ENCODE data around the gene FREM1.

Gene FREM1

DNA sequence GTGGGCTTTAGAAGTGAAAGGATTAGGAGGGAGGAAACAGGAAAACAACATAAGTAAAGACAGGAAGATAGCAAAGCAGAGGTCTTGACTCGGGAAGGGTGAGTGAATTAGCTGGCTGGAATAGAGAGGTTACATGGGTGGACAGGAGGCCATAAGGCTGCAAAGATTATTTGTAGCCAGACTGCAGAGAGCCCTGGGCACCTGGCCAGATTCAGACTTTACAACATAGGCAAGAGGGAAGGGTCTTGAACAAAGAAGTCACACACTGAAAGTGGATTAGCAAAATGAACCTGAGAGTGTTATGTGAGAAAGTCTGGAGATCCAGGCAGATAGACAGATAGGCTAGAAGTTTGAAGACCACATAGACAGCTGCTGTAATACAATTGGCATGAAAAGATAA is 158.0 kb downstream of the FREM1 start:
- H3K27me3 ChIP-seq (ENCODE audit: control insufficient read depth in 1 of 2, insufficient read depth in 2 of 2, low read length in 2 of 2): no peaks in the 10 kb centered on the region
- no peak overlapping the region for H3K4me3 ChIP-seq (ENCODE audit: low read depth in 1 of 2, low read length in 2 of 2)
- H3K4me1 ChIP-seq (ENCODE audit: control insufficient read depth in 1 of 2, insufficient read depth in 2 of 2, low read length in 2 of 2): peaks cover 0 to 14% of the 10 kb centered on the region in 2 donors
- no peak overlapping the region for H3K27ac ChIP-seq (ENCODE audit: low read depth, low read length)
- H3K9me3 ChIP-seq (ENCODE audit: control insufficient read depth in 1 of 2, low read length in 2 of 2): no peaks in the 10 kb centered on the region
- H3K9ac ChIP-seq (ENCODE audit: low read depth in 1 of 2, low read length in 2 of 2): no peak overlapping the region
- peaks cover 0 to 16% of the 10 kb centered on the region in 2 donors for H3K36me3 ChIP-seq (ENCODE audit: control insufficient read depth in 1 of 2, insufficient read depth in 2 of 2, low read length in 2 of 2)

DNA sequence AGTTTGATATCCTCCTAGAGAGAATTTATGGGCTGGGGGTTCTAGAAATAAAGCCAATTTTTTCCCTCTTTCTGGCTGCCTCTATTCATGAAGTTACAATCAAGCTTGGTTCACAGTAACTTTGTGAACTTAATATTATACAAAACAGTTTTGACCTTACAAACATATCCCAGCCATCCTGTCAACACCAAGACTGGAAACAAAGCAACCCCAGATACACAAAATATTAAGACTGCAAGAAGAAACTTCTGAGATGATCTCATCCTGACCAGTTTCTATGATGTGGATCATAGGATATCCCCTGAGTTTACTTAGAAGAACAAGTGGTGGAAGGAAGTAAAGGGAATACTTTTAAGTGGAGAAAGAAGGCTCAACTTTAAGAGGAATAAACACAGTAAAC is 159.4 kb downstream of the FREM1 start:
- Histone ChIP-seq H3K4me1 (ENCODE audit: control insufficient read depth in 1 of 2, insufficient read depth in 2 of 2, low read length in 2 of 2) (peaks cover 0 to 14% of the 10 kb centered on the region in 2 donors), H3K27me3 (ENCODE audit: control insufficient read depth in 1 of 2, insufficient read depth in 2 of 2, low read length in 2 of 2) (no peaks in the 10 kb centered on the region), H3K9ac (ENCODE audit: low read depth in 1 of 2, low read length in 2 of 2) (no peak overlapping the region), H3K9me3 (ENCODE audit: control insufficient read depth in 1 of 2, low read length in 2 of 2) (no peaks in the 10 kb centered on the region), H3K27ac (ENCODE audit: low read depth, low read length) (no peak overlapping the region), H3K36me3 (ENCODE audit: control insufficient read depth in 1 of 2, insufficient read depth in 2 of 2, low read length in 2 of 2) (peaks cover 0 to 24% of the 10 kb centered on the region in 2 donors), H3K4me3 (ENCODE audit: low read depth in 1 of 2, low read length in 2 of 2) (no peak overlapping the region)

DNA sequence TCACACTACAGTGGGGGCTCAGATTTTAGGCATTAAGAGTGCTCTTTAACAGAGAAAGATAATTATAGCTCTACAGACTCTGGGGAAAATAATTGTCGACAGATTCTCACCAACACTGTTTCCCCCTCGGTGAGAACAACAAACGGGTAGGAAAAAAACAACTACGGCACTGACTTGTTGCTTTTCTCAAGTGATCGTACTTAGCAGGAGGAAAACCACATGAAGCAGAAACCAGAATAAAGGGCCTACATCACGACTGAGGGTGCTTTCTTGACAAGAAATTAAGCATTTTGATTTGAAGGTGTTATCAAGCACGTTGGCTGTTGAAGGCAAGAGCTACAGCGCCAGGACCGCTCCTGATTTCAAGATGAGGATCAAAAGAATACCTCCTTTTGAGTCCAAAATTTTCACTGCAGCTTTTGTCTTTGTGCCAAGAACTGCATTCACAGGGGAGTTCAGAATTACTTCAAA is 160.5 kb downstream of the FREM1 start:
- H3K27ac ChIP-seq (ENCODE audit: low read depth, low read length): no peak overlapping the region
- no peaks in the 10 kb centered on the region for H3K9me3 ChIP-seq (ENCODE audit: control insufficient read depth in 1 of 2, low read length in 2 of 2)
- H3K27me3 ChIP-seq (ENCODE audit: control insufficient read depth in 1 of 2, insufficient read depth in 2 of 2, low read length in 2 of 2): no peaks in the 10 kb centered on the region
- no peak overlapping the region for H3K4me3 ChIP-seq (ENCODE audit: low read depth in 1 of 2, low read length in 2 of 2)
- no peak overlapping the region for H3K9ac ChIP-seq (ENCODE audit: low read depth in 1 of 2, low read length in 2 of 2)
- peaks cover 0 to 14% of the 10 kb centered on the region in 2 donors for H3K4me1 ChIP-seq (ENCODE audit: control insufficient read depth in 1 of 2, insufficient read depth in 2 of 2, low read length in 2 of 2)
- peaks cover 0 to 20% of the 10 kb centered on the region in 2 donors for H3K36me3 ChIP-seq (ENCODE audit: control insufficient read depth in 1 of 2, insufficient read depth in 2 of 2, low read length in 2 of 2)

DNA sequence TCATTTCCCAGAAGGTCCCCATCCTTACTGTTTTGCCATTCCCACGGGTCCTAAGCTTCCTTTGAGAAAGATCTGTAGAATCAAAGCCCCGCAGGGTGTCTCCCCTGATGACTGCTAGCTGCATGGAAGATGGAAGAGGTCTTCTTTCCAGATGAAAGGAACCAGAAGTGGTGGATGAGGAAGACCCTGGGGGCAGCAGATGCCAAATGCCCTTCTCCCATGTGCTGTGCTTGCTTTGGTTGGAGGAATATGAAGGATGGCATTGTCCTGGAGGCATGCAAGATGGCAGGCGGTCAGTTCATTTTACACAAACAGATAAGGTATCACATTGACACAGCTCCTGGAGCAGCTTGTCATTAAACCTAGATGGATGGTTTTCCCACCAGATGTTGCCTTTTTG is 161.9 kb downstream of the FREM1 start:
- Histone ChIP-seq H3K27me3 (ENCODE audit: control insufficient read depth in 1 of 2, insufficient read depth in 2 of 2, low read length in 2 of 2) (no peaks in the 10 kb centered on the region), H3K9ac (ENCODE audit: low read depth in 1 of 2, low read length in 2 of 2) (no peak overlapping the region), H3K36me3 (ENCODE audit: control insufficient read depth in 1 of 2, insufficient read depth in 2 of 2, low read length in 2 of 2) (peaks cover 0 to 20% of the 10 kb centered on the region in 2 donors)

DNA sequence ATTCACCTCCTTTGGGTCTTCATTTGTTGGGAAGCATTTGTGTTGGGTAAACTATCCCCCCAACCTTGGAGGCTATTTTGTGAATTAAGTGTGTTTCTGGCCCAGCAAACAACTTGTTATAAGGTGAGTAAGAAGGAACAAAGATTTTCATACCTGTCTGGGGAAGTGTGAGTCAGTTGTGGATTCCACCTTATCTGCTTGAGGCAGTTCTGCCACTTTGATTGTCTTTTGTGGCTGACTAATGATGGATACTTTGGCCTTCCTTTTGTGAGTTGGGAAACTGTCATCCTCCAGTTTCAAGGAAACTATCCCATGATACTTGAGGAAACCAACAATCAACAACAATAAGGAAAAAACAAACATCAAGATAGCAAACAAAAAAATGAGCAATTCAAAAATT is 163.1 kb downstream of the FREM1 start:
- Histone ChIP-seq H3K4me3 (ENCODE audit: low read depth in 1 of 2, low read length in 2 of 2) (no peak overlapping the region), H3K27ac (ENCODE audit: low read depth, low read length) (no peak overlapping the region), H3K27me3 (ENCODE audit: control insufficient read depth in 1 of 2, insufficient read depth in 2 of 2, low read length in 2 of 2) (no peaks in the 10 kb centered on the region), H3K9me3 (ENCODE audit: control insufficient read depth in 1 of 2, low read length in 2 of 2) (no peaks in the 10 kb centered on the region), H3K9ac (ENCODE audit: low read depth in 1 of 2, low read length in 2 of 2) (no peak overlapping the region), H3K36me3 (ENCODE audit: control insufficient read depth in 1 of 2, insufficient read depth in 2 of 2, low read length in 2 of 2) (peaks cover 0 to 20% of the 10 kb centered on the region in 2 donors), H3K4me1 (ENCODE audit: control insufficient read depth in 1 of 2, insufficient read depth in 2 of 2, low read length in 2 of 2) (peaks cover 0 to 3% of the 10 kb centered on the region in 2 donors)

More for the DNA sequence above, 161.9 kb downstream of the FREM1 start:
- Histone ChIP-seq H3K4me3 (ENCODE audit: low read depth in 1 of 2, low read length in 2 of 2) (no peak overlapping the region), H3K9me3 (ENCODE audit: control insufficient read depth in 1 of 2, low read length in 2 of 2) (no peaks in the 10 kb centered on the region), H3K4me1 (ENCODE audit: control insufficient read depth in 1 of 2, insufficient read depth in 2 of 2, low read length in 2 of 2) (peaks cover 0 to 14% of the 10 kb centered on the region in 2 donors), H3K27ac (ENCODE audit: low read depth, low read length) (no peak overlapping the region)

DNA sequence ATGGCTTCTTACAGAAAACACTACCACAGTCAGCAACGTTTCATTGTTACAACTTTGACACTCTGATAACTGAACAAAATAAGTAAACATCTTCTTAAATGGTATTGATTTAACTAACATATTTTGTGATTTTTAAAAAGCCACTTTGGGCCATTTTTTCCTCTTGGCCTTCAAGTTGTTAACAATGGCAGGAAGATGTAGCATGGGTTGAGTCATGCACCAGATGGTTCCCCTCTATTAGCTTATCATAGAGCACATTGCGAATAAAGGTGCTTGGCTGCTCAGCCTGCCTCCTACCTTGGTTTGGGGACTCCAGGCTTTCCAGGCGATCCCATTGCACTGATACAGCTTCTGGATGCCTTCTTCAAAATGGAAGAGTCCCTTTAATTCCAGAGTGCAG is 163.6 kb downstream of the FREM1 start:
- Histone ChIP-seq H3K27me3 (ENCODE audit: control insufficient read depth in 1 of 2, insufficient read depth in 2 of 2, low read length in 2 of 2) (no peaks in the 10 kb centered on the region), H3K4me3 (ENCODE audit: low read depth in 1 of 2, low read length in 2 of 2) (no peak overlapping the region), H3K36me3 (ENCODE audit: control insufficient read depth in 1 of 2, insufficient read depth in 2 of 2, low read length in 2 of 2) (peaks cover 0 to 20% of the 10 kb centered on the region in 2 donors), H3K9me3 (ENCODE audit: control insufficient read depth in 1 of 2, low read length in 2 of 2) (no peaks in the 10 kb centered on the region), H3K9ac (ENCODE audit: low read depth in 1 of 2, low read length in 2 of 2) (no peak overlapping the region), H3K27ac (ENCODE audit: low read depth, low read length) (no peak overlapping the region), H3K4me1 (ENCODE audit: control insufficient read depth in 1 of 2, insufficient read depth in 2 of 2, low read length in 2 of 2) (no peaks in the 10 kb centered on the region)

DNA sequence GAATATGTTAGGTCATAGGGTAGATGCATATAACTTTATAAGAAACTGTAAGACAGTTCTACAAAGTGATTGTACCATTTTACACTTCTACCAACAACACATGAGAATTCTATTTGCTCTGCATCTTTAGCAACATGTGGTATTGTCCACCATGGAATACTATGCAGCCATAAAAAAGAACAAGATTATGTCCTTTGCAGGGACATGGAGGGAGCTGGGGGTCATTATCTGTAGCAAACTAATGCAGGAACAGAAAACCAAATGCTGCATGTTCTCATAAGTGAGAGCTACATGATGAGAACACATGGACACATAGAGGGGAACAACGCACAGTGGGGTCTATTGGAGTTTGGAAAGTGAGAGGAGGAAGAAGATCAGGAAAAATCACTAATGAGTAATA is 165.5 kb downstream of the FREM1 start:
- Histone ChIP-seq H3K4me3 (ENCODE audit: low read depth in 1 of 2, low read length in 2 of 2) (no peak overlapping the region), H3K27me3 (ENCODE audit: control insufficient read depth in 1 of 2, insufficient read depth in 2 of 2, low read length in 2 of 2) (no peaks in the 10 kb centered on the region), H3K27ac (ENCODE audit: low read depth, low read length) (no peak overlapping the region), H3K4me1 (ENCODE audit: control insufficient read depth in 1 of 2, insufficient read depth in 2 of 2, low read length in 2 of 2) (no peaks in the 10 kb centered on the region), H3K9ac (ENCODE audit: low read depth in 1 of 2, low read length in 2 of 2) (no peak overlapping the region), H3K36me3 (ENCODE audit: control insufficient read depth in 1 of 2, insufficient read depth in 2 of 2, low read length in 2 of 2) (peaks cover 0 to 14% of the 10 kb centered on the region in 2 donors), H3K9me3 (ENCODE audit: control insufficient read depth in 1 of 2, low read length in 2 of 2) (no peaks in the 10 kb centered on the region)

DNA sequence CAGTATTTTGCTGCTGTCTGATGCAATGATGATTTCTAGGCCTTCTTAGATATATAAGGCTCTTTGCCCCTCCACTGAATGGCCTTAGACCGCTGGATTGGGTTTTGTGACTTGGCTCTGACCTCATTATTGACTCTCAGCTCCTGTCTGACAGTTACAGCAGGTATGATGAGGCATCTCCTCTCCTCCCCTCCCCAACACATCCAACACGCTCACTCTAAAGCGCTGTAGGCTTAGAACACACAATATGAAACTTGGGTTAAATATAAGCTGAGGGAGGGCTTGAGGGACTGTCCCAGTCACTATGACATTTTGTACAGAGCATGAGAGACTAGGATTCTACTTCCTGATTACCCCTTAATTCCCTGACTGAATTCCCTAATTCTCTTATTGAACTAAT is 168.9 kb downstream of the FREM1 start:
- peaks cover 0 to 8% of the 10 kb centered on the region in 2 donors for H3K36me3 ChIP-seq (ENCODE audit: control insufficient read depth in 1 of 2, insufficient read depth in 2 of 2, low read length in 2 of 2)
- H3K27ac ChIP-seq (ENCODE audit: low read depth, low read length): no peak overlapping the region
- no peaks in the 10 kb centered on the region for H3K27me3 ChIP-seq (ENCODE audit: control insufficient read depth in 1 of 2, insufficient read depth in 2 of 2, low read length in 2 of 2)
- H3K4me1 ChIP-seq (ENCODE audit: control insufficient read depth in 1 of 2, insufficient read depth in 2 of 2, low read length in 2 of 2): no peaks in the 10 kb centered on the region
- H3K4me3 ChIP-seq (ENCODE audit: low read depth in 1 of 2, low read length in 2 of 2): no peak overlapping the region
- no peak overlapping the region for H3K9ac ChIP-seq (ENCODE audit: low read depth in 1 of 2, low read length in 2 of 2)
- H3K9me3 ChIP-seq (ENCODE audit: control insufficient read depth in 1 of 2, low read length in 2 of 2): no peaks in the 10 kb centered on the region

DNA sequence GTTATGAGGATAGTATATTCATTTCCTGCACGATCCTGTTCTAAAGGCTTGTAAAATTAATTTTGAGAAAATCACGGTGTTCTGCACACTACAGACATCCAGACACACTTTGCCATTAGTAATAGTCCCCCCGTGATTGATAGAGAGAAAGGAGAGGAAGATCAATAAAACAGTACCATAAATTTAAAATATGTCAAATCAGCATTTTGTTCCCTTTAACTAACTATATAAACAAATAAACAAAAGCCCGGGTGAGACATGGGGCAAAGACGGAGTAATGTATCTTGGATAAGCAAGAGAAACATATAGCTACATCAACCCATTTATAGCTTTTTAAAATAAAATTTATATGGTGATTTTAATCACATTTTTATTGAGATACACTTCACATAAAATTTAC is 177.1 kb downstream of the FREM1 start:
- H3K9me3 ChIP-seq (ENCODE audit: control insufficient read depth in 1 of 2, low read length in 2 of 2): no peaks in the 10 kb centered on the region
- H3K36me3 ChIP-seq (ENCODE audit: control insufficient read depth in 1 of 2, insufficient read depth in 2 of 2, low read length in 2 of 2): peaks cover 0 to 5% of the 10 kb centered on the region in 2 donors
- H3K9ac ChIP-seq (ENCODE audit: low read depth in 1 of 2, low read length in 2 of 2): no peak overlapping the region
- no peak overlapping the region for H3K27ac ChIP-seq (ENCODE audit: low read depth, low read length)
- no peaks in the 10 kb centered on the region for H3K4me1 ChIP-seq (ENCODE audit: control insufficient read depth in 1 of 2, insufficient read depth in 2 of 2, low read length in 2 of 2)
- H3K4me3 ChIP-seq (ENCODE audit: low read depth in 1 of 2, low read length in 2 of 2): no peak overlapping the region
- H3K27me3 ChIP-seq (ENCODE audit: control insufficient read depth in 1 of 2, insufficient read depth in 2 of 2, low read length in 2 of 2): no peaks in the 10 kb centered on the region

DNA sequence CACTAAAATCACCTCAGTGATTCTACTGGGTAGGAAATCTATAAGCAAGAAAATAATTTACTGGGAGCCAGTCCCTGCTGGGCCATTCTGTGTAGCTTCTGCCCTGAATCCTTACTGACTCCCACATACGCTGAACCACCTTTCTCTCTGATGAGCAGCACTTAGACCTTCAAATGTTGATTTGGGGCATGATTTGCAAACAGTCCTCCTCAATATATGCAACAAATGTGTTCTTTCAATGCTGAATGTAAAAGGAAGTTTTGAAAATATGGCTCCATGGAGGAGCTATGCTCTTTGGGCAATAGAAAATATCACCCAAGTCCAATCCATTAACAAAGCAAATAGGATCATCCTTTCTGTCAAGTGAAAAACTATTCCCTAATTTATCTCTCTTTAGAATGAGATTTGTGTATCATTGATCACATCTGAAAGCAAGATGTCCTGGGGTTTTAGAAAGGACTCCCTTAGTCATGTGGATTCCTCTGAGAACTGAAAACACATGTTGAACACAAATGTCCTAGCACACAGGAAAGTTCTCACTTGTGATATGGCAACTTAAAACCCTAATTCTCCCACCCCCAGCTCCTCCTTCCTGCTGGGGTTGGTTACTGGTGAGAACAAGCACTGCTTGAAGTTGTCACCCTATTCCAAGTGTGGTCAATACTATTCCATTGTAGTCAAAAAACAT is 178.8 kb downstream of the FREM1 start:
- H3K27ac ChIP-seq (ENCODE audit: low read depth, low read length): no peak overlapping the region
- H3K4me3 ChIP-seq (ENCODE audit: low read depth in 1 of 2, low read length in 2 of 2): no peak overlapping the region
- H3K9me3 ChIP-seq (ENCODE audit: control insufficient read depth in 1 of 2, low read length in 2 of 2): no peaks in the 10 kb centered on the region
- no peak overlapping the region for H3K9ac ChIP-seq (ENCODE audit: low read depth in 1 of 2, low read length in 2 of 2)
- H3K36me3 ChIP-seq (ENCODE audit: control insufficient read depth in 1 of 2, insufficient read depth in 2 of 2, low read length in 2 of 2): no peaks in the 10 kb centered on the region
- H3K4me1 ChIP-seq (ENCODE audit: control insufficient read depth in 1 of 2, insufficient read depth in 2 of 2, low read length in 2 of 2): no peaks in the 10 kb centered on the region
- no peaks in the 10 kb centered on the region for H3K27me3 ChIP-seq (ENCODE audit: control insufficient read depth in 1 of 2, insufficient read depth in 2 of 2, low read length in 2 of 2)

Measured in duodenal mucosa (tissue), 2 donors.